Gastroesophageal sphincter (tissue), 3 donors: ENCODE measurements around the gene KATNAL1.

Experiments
- EP300 ChIP-seq: sonication (generic); formaldehyde crosslinking; IDR thresholded peaks from one replicate; pipeline ENCODE4 v1.6.1; 2017; ENCODE audit warnings: antibody characterized with exemption, mild to moderate bottlenecking
- POLR2A ChIP-seq, 2 donors: fragments of 450-650 bp; IDR thresholded peaks; one replicate each; pipeline ENCODE4 v1.6.1; 2017; ENCODE audit warnings: antibody characterized with exemption in 2 of 2, mild to moderate bottlenecking in 2 of 2, moderate library complexity in 1 of 2
- POLR2AphosphoS5 ChIP-seq: sonication (generic); formaldehyde crosslinking; IDR thresholded peaks from one replicate; pipeline ENCODE4 v1.6.1; 2017; ENCODE audit warnings: antibody characterized with exemption
- TF ChIP-seq, protein P1 (sequence below), 4 experiments: fragments of 200-600 bp in 2 of 4; fragments of 450-650 bp in 2 of 4; sonication (generic) in 1 of 4; IDR thresholded peaks; one replicate each; pipeline ENCODE4 v1.5.1; 2017 to 2019; ENCODE audit warnings: antibody characterized with exemption in 4 of 4, mild to moderate bottlenecking in 2 of 4, moderate library complexity in 2 of 4

DNA sequence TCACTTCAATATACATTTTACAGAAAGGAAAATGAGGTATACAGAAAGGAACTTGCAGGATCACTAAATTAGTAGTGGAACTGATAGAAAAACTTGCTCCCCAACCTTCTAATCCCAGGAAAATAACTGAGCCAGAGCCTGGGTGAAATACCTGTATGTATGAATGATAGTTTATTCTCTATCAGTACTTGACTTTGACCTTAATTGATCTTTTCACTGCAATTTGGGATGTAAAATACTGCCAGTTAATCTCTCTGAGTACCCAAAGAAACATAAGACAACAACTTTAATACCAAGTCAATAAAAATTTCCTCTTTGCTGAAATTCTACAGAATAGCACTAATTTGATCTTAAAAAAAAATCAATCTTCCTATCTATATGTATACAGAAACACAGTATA lies 33.3 kb downstream of the KATNAL1 start:
- TF ChIP-seq EP300 (no peak), POLR2A (IDR thresholded peaks at IDR 0.05) (no peak), POLR2AphosphoS5 (no peak)
- TF ChIP-seq, protein P1, sequence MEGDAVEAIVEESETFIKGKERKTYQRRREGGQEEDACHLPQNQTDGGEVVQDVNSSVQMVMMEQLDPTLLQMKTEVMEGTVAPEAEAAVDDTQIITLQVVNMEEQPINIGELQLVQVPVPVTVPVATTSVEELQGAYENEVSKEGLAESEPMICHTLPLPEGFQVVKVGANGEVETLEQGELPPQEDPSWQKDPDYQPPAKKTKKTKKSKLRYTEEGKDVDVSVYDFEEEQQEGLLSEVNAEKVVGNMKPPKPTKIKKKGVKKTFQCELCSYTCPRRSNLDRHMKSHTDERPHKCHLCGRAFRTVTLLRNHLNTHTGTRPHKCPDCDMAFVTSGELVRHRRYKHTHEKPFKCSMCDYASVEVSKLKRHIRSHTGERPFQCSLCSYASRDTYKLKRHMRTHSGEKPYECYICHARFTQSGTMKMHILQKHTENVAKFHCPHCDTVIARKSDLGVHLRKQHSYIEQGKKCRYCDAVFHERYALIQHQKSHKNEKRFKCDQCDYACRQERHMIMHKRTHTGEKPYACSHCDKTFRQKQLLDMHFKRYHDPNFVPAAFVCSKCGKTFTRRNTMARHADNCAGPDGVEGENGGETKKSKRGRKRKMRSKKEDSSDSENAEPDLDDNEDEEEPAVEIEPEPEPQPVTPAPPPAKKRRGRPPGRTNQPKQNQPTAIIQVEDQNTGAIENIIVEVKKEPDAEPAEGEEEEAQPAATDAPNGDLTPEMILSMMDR (IDR thresholded peaks at IDR 0.05), result no peak
